CD4-positive, alpha-beta T cell treated with Interleukin-15 for 4 hours (primary cell): Measurements from ENCODE around the gene COL4A5.

ENCODE experiments used
- DNase-seq: peaks from one replicate; pipeline ENCODE4 v3.0.0-alpha.2; 2020; ENCODE audit warnings: low spot score

Gene COL4A5

DNA sequence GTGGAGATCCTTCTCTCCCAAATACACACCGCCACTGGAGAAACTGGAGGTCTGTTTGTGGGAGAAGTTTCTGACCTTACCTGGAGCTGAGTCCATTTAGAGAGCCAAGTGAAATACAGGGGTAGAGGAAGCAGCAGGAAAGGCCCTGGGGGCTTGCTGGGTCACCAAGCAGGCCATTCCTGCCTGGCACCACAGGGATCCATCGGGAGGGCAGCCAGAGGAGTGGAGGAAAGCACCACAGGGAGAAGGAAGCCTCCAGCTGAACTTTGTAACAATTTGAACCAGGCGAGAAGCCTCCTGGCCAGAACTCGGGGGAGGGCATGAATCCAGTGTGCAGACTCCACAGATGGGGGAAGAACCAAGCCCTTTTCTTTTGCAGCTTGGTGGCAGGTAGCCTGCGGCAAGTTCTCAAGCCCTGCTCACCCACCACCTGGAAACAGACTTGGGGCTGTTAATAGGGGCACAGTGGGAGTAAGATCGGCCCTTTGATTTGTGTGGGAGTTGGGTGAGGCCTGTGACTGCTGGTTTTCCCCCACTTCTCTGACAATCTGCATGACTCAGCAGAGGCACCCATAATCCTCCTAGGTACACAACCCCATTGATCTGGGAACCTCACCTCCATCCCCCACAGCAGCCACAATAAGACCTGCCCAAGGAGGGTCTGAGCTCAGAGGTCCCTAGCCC, 202.1 kb downstream of the COL4A5 start:
- DNase-seq: no peak

GRCh38 chrX:108642273-108642628, 202.6 kb downstream of the COL4A5 start:
- no peak for DNase-seq

DNA sequence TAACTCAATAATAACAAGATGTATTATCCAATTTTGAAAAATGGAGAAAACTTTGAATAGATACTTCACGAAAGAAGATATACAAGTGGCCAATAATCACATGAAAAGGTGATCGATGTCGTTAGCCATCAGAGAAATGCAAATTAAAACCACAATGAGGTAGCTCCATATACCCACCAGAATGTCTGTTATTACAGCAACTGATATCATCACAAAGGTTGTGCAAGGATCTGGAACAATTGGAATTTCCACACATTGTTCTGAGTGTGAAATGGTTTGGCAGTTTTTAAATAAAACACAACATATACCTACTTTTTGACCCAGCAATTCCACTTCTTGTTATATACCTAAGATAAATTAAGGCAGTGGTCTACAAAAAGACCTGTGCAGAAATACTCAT, 225.1 kb downstream of the COL4A5 start:
- no peak for DNase-seq

- DNase-seq: no peak
Observed at GRCh38 chrX:108666101-108666500, 226.5 kb downstream of the COL4A5 start.

GRCh38 chrX:108671526-108671925, 231.9 kb downstream of the COL4A5 start:
- no peak for DNase-seq

DNA sequence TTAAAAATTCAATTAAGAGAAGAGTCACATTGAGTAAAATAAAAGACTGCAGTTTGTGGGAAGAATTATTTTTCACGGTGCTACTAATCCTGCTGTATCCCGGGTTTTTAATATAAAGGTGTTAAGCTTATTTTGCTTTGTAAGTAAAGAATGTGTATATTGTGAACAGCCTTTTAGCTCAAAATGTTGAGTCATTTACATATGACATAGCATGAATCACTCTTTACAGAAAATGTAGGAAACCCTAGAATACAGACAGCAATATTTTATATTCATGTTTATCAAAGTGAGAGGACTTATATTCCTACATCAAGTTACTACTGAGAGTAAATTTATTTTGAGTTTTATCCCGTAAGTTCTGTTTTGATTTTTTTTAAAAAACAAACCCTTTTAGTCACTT, 257.1 kb downstream of the COL4A5 start:
- no peak for DNase-seq

- DNase-seq: no peak
Observed at GRCh38 chrX:108699368-108699767, 259.7 kb downstream of the COL4A5 start.

DNA sequence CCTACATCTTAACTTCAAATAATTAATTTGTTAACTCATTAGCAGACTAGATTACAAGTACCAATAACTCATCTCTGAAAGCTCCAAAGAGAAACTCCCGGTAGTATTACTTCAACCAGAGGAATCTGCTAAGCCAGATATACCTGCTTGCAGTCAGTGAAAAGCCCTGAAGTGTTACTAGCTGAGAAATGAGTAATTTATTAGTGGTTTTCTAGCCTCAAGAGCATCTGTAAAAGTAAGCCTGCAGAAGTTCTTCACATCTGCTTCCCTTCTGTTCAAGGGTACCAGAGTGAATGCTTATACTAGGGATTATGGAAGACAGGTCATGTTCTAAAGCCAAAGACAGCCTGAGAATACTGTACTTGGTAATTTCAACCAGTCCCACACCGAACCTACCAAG, 262.0 kb downstream of the COL4A5 start:
- DNase-seq: no peak

- DNase-seq: no peak
Observed at GRCh38 chrX:108702530-108702929, 262.9 kb downstream of the COL4A5 start.

DNA sequence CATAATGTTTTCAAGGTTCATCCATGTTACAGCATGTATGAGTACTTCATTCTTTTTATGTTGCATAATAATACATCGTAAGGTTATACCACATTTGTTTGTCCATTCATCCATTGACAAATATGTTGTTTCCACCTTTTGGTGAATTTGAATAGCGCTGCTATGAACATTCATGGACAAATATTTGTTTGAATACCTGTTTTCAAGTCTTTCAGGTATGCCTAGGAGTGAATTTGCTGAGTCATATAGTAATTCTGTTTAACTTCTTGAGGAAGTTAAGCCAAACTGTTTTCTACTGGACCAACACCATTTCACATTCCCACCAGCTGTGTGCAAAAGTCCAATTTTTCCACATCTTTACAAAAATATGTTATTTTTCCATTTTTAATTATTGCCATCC, 265.2 kb downstream of the COL4A5 start:
- no peak for DNase-seq

- DNase-seq: no peak
Observed at GRCh38 chrX:108712886-108713285, 273.2 kb downstream of the COL4A5 start.

GRCh38 chrX:108722561-108722960, 282.9 kb downstream of the COL4A5 start:
- no peak for DNase-seq

DNA sequence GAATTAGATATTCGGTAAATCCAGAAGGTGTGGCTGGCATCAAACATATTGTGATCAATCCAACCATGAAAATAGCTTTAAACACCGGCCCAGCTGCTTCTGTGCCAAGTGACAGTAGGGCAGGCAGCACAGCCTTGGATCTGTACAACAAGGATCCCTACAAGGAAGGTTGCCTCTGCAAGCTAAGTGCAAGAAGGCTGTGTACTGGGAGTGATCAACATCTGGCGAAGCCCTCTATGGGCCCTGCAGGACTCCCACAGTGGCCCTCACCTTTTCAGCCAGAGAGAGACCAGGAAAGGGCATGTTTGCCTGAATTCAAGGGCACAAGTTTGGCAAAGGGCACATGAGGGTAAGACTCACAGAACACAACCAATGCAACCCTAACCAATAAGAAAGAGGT, 287.1 kb downstream of the COL4A5 start:
- DNase-seq: no peak

DNA sequence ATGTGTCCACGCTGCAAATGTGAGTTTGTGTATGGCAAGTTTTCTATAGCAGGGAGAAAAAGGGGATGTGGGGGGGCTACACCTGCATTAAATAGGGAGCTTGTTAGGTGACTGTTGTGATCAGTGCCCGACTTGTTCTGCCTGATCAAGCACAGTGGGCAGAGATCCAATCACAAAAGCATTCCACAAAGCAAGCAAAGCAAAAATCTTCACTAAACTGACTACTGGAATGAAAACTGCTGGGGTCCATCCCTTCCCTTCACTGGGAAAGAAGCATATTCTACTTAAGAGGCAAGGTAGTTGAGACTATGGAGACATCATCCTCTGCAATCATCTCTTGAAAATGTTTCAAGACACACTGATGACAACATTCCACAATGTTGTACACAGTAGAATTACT, 291.5 kb downstream of the COL4A5 start:
- DNase-seq: no peak

DNA sequence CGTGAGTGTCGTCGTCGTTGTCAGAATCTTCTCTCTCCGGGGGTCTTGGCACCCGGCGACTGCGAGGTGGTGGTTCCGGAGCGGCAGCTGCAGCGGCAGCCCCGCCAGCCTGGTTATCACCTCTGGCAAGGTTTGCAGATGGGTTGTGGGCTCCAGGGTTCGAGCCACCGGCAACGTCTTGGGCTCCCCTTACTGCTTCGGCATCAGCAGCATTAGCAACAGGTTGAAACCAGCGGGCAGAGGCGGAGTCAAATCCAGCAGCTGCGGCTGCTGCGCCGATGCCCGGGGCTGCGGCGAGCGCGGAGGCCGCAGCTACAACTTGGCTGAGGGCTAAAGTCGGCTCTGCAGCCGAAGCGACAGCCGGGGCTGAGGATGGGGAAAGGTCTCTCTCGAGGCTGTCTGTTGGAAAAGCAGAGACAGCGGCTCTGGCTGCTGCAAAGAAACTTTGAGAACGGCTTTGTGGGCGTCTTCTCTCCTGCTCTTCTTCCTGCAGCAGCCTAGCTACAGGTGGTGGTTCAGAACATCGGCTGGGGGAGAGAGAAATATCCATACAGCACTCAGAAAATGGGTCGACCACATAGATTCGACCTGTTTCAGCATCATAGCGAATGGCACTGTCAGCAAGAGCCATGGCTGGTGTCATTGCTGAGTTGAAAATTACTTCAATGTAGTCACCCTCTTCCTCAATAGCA, 293.1 kb downstream of the COL4A5 start:
- DNase-seq: no peak

DNA sequence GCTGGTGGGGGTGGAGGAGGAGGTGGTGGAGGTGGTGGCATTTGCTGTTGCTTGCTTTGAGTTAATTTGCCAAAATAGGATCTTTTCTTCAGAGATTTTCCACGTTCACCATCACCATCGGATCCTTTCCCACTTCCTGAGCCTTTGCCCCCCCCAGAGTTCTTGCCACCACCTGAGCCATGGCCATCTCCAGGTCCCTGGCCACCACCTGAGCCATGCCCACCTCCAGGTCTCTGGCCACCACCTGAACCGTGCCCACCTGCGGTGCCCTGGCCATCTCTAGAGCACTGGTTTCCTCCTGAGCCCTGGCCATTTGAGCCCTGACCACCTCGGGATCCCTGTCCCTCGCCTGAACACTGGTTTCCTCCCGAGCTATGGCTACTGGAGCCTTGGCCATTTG, 294.8 kb downstream of the COL4A5 start:
- no peak for DNase-seq

- DNase-seq: no peak
Observed at GRCh38 chrX:108735091-108735678, 295.5 kb downstream of the COL4A5 start.

DNA sequence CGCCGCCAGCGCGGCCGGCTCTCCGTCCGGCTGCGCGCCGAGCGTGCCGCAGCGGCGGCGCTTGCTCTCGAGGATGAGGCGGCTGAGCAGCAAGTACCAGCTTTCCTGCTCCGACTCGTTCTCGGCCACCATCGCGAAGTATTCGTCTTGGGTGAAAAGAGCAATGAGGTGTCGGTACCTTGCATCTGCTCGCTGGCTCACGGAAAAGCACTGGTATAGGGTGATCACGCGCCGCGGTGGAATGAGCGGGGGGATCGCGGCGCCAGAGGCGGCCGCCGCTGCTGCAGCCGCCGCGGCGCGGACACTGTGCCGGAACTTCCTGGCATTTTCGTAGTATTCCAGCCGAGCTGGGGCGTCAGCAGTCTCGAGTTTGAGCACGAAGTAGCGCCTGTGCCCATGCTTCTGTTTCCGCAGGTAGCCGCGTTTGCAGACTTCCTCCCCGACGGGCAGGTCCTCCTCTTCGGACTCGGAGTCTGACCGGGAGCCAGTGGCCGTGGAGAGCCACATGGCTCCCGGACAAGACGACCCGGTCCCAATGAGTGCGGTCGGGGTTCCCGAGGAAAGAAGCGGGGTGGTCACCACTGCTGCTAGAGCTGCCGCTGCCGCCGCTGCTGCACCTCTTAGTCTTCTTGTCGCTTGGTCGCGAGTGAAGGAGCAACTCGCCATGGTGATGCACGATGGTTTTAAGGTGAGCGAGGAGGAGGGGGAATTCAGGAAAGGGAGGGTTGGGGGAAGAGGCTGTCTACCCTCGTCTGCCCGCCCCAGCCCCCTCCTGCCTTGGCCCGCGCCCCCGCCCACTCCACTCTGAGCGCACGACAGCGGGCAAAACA, 296.3 kb downstream of the COL4A5 start:
- no peak for DNase-seq

DNA sequence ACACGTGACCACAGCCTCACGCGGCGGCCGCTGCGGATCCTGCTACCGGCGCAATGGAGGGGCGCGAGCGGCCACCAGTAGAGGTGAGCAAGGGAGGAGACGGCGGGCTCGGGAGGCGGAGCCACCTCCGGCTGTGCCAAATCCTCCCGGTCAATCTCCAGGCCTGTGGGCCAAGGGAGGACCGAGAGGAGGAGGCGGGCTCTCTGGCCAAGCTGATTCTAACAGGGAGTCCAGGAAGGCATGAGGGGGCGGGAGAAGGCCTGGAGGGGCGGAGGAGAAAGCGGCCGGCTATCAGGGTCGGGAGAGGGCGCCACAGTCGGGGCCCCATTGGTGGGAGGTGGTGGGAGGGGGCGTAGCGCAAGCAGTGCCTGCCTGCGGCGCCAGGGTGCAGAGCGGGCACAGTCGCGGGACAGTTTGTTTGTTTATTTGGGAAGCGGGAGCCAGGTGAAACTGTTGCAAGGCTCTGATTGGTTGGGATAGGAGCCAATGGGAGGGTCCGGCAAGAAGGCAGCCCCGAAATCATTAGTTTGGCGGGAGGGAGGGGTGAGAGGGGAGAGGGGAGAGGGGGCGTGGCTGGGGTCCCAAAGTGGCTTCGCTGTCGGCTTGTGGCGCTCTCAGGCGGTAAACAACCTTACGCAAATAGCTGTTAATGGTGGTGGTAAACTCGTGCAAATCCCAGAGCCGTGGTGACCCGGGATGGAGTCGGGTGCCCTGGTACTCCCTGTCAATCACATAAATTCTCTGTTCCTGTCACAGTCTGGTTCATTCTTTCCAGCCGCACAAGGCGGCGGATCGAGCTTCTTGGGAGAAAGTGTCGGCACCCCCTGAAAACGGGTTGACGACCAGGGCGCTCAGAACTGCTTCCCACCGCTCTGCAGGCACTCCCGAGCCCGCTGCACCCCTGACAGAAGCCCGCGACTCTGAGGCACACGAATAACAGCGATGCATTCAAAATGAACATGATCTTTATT, 297.2 kb downstream of the COL4A5 start, which contains the start of gene IRS4:
IRS4 (minus strand) TSS at position 55 of the 971 bp plus-strand sequence.
- no peak for DNase-seq

DNA sequence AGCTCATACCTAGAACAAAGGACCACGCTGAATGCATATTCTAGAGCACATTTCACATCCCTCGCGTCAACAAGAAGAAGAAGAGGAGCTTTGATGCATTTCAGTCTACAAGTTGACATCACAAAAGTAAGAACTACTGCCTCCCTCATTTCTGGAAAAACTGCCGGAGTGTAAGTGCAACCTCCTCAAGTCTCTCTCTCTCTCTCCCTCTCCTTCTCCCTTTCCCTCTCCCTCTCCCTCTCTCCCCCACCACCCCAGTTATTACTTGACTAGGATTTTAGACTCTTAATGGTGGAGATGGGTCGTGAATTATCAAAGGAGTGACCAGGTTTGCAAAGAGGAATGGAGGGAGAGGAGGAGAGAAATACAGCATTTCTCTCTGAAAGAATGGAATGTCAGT, 298.1 kb downstream of the COL4A5 start:
- no peak for DNase-seq

DNA sequence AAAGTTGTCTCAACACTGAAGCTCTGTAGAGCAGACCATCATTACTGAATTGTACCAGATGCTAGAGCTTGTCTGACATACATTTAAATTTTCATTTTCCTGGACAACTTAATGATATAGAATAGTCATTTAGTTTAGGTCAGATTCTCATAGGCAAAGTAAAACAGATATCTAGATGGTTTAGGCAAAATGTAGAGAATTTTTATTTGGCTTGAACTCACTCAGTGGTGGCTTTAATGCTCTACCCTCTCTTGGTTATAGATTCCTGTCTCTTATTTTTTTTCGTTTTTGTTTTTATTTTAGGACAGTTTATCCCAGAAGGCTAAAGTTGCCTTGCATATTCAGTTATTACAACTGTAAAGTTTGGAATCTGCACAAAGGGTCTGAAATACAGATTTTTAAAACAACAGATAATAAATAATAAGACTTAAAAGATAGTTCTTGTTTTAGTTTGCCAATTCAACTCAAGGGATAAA, 300.7 kb downstream of the COL4A5 start:
- no peak for DNase-seq
